Mesothelial cell of epicardium (in vitro differentiated cells): ENCODE measurements around the gene NRCAM. TPM values are rescaled to one million over a fixed set of nuclear protein-coding genes. Genes with fewer than 3 reads are reported as not detected.
"Not testable (repeated sequence)": the region's sequence is repeated elsewhere in the genome, so short reads cannot be mapped to it uniquely, and the experiment has no call there.

Source experiments
- DNase-seq, 2 experiments: peaks; one replicate each; pipeline ENCODE4 v3.0.0; 2021; ENCODE audit warnings: low spot score in 2 of 2; ENCODE audit not compliant: unreplicated experiment in 2 of 2
- H3K27ac Mint-ChIP-seq: 2 replicates; pipeline ENCODE4 v1.8.0; 2021; ENCODE audit warnings: mixed read lengths
- H3K27me3 Mint-ChIP-seq: 2 replicates; pipeline ENCODE4 v1.8.0; 2021; ENCODE audit warnings: low read depth, mixed read lengths
- H3K36me3 Mint-ChIP-seq: 2 replicates; pipeline ENCODE4 v1.8.0; 2021; ENCODE audit warnings: mixed read lengths
- H3K4me1 Mint-ChIP-seq: 2 replicates; pipeline ENCODE4 v1.8.0; 2021; ENCODE audit warnings: mixed read lengths
- H3K4me3 Mint-ChIP-seq: 2 replicates; pipeline ENCODE4 v1.8.0; 2021; ENCODE audit warnings: mild to moderate bottlenecking, moderate library complexity, mixed read lengths
- H3K9me3 Mint-ChIP-seq: 2 replicates; pipeline ENCODE4 v1.8.0; 2021; ENCODE audit warnings: mixed read lengths
- total RNA-seq: library from RNA; stranded (reverse); gene quantifications from 3 replicates; pipeline ENCODE4 v1.2.1, GENCODE V29; 2021
- TF ChIP-seq, protein P1 (sequence below): fragments of 200-600 bp; sonication (generic); IDR thresholded peaks from one replicate; pipeline ENCODE4 v1.5.0; 2021; ENCODE audit warnings: antibody characterized with exemption; ENCODE audit not compliant: unreplicated experiment

The NRCAM gene
- total RNA-seq, 1 donor from 2014 or later: 5.7 TPM

DNA sequence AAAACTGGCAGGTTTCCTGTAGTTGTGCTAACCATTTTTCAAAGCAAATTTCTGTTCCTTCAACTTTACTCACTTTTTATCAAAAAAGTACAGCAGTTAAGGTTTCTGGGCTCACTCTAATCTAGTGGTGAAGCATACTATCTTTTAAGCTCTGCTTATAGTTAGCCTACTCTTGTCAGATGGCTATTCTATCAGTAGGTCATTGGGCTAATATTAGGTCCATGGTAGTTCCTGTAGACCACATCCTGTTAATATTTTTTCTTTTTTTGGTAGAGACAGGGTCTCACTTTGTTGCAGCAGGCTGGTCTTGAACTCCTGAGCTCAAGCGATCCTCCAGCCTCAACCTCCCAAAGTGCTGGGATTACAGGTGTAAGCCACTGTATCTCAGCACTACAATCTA lies 27.9 kb upstream of the NRCAM start:
- TF ChIP-seq, protein P1, sequence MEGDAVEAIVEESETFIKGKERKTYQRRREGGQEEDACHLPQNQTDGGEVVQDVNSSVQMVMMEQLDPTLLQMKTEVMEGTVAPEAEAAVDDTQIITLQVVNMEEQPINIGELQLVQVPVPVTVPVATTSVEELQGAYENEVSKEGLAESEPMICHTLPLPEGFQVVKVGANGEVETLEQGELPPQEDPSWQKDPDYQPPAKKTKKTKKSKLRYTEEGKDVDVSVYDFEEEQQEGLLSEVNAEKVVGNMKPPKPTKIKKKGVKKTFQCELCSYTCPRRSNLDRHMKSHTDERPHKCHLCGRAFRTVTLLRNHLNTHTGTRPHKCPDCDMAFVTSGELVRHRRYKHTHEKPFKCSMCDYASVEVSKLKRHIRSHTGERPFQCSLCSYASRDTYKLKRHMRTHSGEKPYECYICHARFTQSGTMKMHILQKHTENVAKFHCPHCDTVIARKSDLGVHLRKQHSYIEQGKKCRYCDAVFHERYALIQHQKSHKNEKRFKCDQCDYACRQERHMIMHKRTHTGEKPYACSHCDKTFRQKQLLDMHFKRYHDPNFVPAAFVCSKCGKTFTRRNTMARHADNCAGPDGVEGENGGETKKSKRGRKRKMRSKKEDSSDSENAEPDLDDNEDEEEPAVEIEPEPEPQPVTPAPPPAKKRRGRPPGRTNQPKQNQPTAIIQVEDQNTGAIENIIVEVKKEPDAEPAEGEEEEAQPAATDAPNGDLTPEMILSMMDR: no peak
- peaks cover under 1% of the 10 kb centered on the region for H3K4me1 Mint-ChIP-seq
- H3K27me3 Mint-ChIP-seq: no peaks in the 10 kb centered on the region
- no peaks in the 10 kb centered on the region for H3K9me3 Mint-ChIP-seq
- no peak overlapping the region for H3K27ac Mint-ChIP-seq
- H3K36me3 Mint-ChIP-seq: peaks cover 9% of the 10 kb centered on the region
- H3K4me3 Mint-ChIP-seq: no peak overlapping the region
- DNase-seq: no peak

DNA sequence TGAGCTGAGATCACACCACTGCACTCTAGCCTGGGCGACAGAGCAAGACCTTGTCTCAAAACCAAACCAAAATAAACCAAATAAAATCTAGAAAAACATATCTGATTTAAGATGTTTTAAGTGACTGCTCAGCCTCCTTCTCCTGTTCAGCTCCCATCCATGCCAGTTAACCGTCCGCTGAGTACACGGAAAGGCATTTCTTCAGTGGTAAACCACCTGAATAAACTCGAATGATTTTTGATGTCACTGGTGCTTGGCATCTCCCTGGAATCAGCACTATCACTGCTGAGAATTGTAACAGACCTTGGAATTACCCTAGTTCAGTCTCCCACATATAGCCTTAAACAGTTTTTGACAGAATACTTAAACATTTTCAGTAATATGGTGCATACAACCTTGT lies 24.1 kb upstream of the NRCAM start:
- Mint-ChIP-seq H3K4me3 (no peak overlapping the region), H3K4me1 (no peaks in the 10 kb centered on the region)

DNA sequence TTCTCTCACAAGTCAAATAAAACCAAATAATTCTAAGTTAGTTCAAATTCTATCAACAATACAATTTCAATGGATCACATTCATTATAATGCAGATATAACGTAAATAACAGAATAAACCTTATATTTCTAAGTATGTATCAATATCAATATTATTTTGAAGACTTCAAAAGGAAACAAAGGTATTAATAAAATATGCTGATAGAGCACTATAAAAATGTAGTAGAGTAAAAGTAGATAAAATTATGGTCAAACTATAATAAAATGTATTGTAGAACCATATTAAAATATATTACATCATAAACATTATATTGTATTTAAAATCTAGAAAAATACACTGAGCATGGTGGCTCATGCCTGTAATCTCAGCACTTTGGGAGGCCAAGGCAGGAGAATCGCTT lies 23.5 kb upstream of the NRCAM start:
- TF ChIP-seq, protein P1: no peak
- no peak for DNase-seq
- Mint-ChIP-seq H3K27me3 (no peaks in the 10 kb centered on the region), H3K27ac (no peak overlapping the region), H3K9me3 (no peaks in the 10 kb centered on the region), H3K36me3 (peaks cover 24% of the 10 kb centered on the region), H3K4me1 (no peaks in the 10 kb centered on the region), H3K4me3 (no peak overlapping the region)

More for the DNA sequence above, 24.1 kb upstream of the NRCAM start:
- H3K36me3 Mint-ChIP-seq: peaks cover 24% of the 10 kb centered on the region
- H3K27me3 Mint-ChIP-seq: no peaks in the 10 kb centered on the region
- TF ChIP-seq, protein P1: no peak
- H3K9me3 Mint-ChIP-seq: no peaks in the 10 kb centered on the region
- no peak for DNase-seq
- no peak overlapping the region for H3K27ac Mint-ChIP-seq

DNA sequence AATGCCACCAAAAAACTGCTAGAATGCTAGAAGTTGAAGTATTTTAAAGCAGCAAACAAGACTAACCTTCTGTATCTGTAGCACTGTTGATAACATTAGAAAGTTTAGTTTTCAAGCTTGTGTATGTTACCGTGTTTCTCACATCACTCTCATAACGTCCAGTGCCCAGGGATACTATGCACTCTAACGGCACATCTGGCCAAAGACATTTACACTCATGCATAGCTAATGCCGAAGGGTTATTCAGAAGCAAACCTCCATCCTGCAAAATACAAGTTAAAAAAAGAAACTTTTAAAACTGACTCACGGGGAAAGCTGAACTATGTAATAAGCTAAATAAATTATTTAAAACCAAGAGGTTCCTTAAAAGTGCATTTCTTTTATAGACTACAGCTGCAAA lies 22.9 kb upstream of the NRCAM start:
- no peak overlapping the region for H3K4me3 Mint-ChIP-seq
- H3K27ac Mint-ChIP-seq: no peak overlapping the region
- no peak for DNase-seq
- H3K4me1 Mint-ChIP-seq: no peaks in the 10 kb centered on the region
- no peaks in the 10 kb centered on the region for H3K27me3 Mint-ChIP-seq
- H3K36me3 Mint-ChIP-seq: peaks cover 22% of the 10 kb centered on the region
- H3K9me3 Mint-ChIP-seq: no peaks in the 10 kb centered on the region
- TF ChIP-seq, protein P1: no peak

DNA sequence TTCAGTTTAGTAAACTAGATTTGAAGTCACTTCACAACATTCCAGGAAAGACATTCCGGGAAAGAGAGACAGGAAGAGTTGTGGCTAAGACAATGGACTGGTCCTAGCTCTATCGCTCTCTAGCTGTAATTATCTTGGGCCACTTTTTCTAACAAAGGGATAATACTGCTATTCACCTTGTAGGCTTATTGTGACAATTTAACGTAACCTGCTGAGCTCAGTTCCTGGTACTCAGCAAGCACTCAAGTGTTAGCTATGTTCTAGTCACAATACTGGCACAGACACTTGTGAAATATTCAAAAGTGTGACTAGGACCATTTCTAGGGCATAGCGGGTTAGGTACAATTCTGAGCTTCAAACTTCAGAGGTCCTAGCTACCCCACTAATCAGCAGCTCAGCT lies 12.0 kb upstream of the NRCAM start:
- TF ChIP-seq, protein P1: no peak
- Mint-ChIP-seq H3K27ac (no peak overlapping the region), H3K36me3 (peaks cover 2% of the 10 kb centered on the region), H3K4me3 (no peak overlapping the region), H3K4me1 (peaks cover 4% of the 10 kb centered on the region), H3K9me3 (no peaks in the 10 kb centered on the region), H3K27me3 (peaks cover 10% of the 10 kb centered on the region)
- DNase-seq: no peak

DNA sequence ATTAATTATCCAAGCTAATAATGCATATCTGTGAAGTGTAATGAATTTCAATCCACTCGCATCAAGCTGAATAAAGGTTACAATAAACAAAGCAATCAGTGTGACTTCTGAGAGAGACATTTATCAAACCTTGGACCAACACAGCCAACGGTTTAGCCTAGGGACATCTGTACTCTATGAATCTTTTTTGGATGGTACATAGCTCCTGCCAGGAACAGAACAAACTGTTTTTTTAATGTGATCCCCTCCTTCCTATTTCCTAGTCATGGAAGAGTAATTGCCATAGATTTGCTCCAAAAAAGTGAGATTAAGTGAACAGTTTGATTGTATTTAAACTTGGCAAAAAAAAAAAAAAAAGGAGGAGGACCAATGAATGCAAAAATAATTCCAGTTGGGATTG lies 11.2 kb upstream of the NRCAM start:
- no peak overlapping the region for H3K4me3 Mint-ChIP-seq
- peaks cover 4% of the 10 kb centered on the region for H3K4me1 Mint-ChIP-seq
- no peak overlapping the region for H3K27ac Mint-ChIP-seq
- H3K27me3 Mint-ChIP-seq: peaks cover 10% of the 10 kb centered on the region
- TF ChIP-seq, protein P1: no peak
- no peak for DNase-seq
- H3K9me3 Mint-ChIP-seq: no peaks in the 10 kb centered on the region
- H3K36me3 Mint-ChIP-seq: peaks cover 1% of the 10 kb centered on the region

DNA sequence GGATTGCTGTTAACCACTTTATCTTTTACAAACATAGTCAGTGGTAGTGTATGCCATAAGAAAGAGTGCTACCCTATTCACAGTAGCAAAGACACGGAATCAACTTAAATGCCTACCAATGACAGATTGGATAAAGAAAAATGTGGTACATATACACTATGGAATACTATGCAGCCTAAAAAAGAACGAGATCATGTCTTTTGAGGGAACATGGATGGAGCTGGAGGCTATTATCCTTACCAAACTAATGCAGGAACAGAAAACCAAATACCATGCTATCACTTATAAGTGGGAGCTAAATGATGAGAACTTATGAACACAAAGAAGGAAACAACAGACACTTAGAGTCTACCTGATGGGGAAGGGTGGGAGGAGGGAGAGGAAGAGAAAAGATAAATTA lies 10.1 kb upstream of the NRCAM start:
- H3K4me3 Mint-ChIP-seq, H3K4me1 Mint-ChIP-seq, H3K27ac Mint-ChIP-seq, H3K9me3 Mint-ChIP-seq, H3K36me3 Mint-ChIP-seq, DNase-seq: not testable (repeated sequence)
- H3K27me3 Mint-ChIP-seq: peaks cover 15% of the 10 kb centered on the region
